GM19463 (cell line): ENCODE measurements around the gene CFAP90.

Experiments
- ATAC-seq: cut with Tn5 transposase; IDR thresholded peaks from one replicate; pipeline ENCODE4 v1.9.1; 2021; ENCODE audit warnings: mild to moderate bottlenecking, moderate library complexity; ENCODE audit not compliant: unreplicated experiment

CFAP90 gene

DNA sequence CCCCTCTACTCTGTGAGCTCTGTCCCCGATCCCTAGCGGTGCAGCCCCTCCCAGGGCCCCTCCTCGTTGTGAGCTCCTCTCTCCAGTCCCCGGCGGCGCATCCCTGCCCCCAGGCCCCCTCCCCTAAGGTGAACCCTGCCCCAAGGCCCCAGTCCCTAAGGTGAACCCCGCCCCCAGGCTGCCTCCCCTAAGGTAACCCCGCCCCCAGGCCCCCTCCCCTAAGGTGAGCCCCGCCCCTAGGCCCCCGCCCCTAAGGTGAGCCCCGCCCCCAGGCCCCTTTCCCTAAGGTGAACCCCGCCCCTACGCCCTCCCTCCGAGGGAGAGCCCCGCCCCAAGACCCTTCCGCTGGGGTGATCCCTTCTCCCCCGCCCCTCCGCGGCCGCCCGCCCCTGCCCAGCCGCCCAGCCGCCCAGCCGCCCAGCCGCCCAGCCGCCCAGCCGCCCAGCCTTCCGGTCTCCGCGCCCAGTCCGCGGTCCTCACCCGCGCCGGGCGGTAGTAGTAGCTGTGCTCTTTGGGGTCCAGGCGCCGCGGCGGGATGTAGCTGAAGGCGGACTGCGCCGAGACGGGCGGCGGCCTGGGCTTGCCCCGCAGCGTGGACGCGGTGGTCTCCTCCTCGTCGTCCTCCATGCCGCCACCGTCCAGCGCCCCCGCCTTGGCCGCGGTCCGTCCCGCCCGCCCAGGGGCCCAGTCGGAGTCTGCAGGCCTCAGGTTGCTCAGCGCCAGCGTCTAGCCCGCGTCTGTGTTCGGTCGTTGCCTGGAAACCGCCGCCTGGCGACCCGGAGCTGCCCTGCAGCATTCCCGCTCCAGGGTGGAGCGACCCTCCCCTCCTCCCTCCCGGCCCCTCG, at the start of gene CFAP90:
TSS of gene CFAP90 (minus strand) at position 739 of the 845 bp plus-strand sequence. CDS start at position 627, 112 bp downstream.
- no peak for ATAC-seq

DNA sequence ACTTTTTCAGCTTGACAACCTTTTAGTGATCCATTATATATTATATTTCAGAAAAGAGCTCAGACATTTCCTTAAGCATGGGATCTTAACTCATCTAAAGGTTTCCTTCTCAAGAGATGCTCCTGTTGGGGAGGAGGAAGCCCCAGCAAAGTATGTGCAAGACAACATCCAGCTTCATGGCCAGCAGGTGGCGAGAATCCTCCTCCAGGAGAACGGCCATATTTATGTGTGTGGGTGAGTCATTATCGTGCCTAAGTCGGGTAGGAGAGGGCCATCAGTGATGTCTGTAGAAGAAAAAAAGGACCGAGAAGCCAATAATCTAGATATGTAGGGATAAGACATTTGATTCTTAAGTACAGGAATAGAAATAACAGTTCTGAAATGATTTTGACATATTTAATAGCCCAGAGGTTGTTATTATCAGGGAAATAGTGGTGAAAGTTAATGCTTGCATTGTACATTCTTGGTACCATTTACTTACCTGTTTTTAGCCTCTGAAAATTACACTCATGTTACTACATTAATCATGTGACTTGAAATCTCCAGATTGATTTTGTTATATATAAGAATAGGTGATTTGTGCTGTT, 46.2 kb upstream of the CFAP90 start:
- peak; percentile 44 for ATAC-seq

GRCh38 chr5:7894860-7895259, 43.9 kb upstream of the CFAP90 start:
- ATAC-seq, result peak; percentile 96

DNA sequence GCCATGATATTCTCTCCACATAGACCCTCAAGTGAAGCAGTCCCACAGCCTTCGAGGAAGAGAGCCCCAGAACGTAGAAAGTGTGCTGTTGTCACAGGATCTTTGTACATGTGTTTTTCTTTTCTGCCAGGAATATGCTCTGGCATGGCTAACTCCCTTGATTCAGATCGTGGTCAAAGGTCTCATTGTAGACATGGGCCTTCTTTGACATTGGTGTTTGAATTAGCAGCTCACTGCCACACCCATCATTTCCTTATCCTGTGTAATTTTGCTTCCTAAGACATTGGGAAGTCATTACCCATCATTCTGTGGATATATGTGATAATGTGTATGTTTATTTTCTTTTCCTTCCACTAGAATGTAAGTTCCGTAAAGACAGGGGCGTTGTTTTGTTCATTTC, 43.5 kb upstream of the CFAP90 start:
- no peak for ATAC-seq

DNA sequence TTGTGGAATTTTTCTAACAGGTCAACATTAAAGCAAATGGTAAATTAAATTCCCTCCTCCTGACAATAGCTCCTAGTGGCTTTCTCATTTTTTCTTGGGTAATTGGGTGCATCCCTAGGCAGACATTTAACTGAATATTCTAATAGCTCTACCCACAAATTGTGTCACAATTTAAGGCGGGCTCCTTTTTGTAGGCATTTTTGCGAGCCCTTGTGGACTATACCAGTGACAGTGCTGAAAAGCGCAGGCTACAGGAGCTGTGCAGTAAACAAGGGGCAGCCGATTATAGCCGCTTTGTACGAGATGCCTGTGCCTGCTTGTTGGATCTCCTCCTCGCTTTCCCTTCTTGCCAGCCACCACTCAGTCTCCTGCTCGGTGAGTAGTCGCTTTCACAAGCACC, 38.0 kb upstream of the CFAP90 start:
- no peak for ATAC-seq

GRCh38 chr5:7886849-7887475, 36.0 kb upstream of the CFAP90 start:
- peak; percentile 58 for ATAC-seq

- no peak for ATAC-seq
Measured at GRCh38 chr5:7884491-7885267, 33.7 kb upstream of the CFAP90 start.

GRCh38 chr5:7882926-7883325, 32.0 kb upstream of the CFAP90 start:
- no peak for ATAC-seq

DNA sequence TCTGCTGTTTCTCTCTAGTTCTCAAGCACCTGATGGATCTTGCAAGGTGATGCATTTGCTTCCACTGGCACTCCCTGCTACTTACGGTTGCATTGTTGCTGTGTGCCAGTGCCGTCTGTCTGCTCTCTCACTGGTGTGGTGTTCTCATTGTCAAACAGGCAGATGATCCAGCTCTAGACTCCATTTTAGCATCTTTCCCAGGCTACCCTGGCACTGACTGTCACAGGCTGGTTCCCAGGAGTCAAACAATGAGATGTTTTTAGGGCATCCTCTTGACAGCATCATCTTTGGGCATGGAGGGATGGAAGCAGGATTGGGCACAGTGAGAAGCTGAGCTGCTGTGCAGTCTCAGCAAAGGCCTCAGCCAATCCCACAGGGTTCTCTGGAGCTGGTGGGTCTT, 30.9 kb upstream of the CFAP90 start:
- ATAC-seq, result no peak

GRCh38 chr5:7881091-7881490, 30.2 kb upstream of the CFAP90 start:
- no peak for ATAC-seq

- peak; percentile 93 for ATAC-seq
Measured at GRCh38 chr5:7878381-7878873, 27.5 kb upstream of the CFAP90 start.

GRCh38 chr5:7877851-7878250, 26.9 kb upstream of the CFAP90 start:
- ATAC-seq, result no peak

DNA sequence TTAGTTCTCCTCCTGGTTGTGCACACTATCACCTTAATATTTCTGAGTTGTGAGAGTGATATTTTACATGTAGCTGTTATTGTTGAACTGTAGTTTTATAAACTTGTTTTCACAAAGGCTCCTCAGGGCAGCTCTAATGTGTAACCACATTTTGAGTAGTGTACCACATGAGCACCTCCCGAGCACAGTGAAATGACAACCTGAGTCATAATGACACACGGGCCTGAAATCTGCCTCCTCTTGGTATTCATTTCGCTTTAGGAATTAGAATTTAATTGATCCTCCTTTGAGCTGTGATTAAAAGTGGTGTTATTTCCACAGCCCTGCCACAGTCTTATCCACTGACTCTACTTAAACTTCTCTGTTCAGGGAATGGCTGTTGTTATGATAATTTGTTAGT, 25.9 kb upstream of the CFAP90 start:
- no peak for ATAC-seq

- ATAC-seq, result no peak
Measured at GRCh38 chr5:7875151-7875550, 24.2 kb upstream of the CFAP90 start.

- no peak for ATAC-seq
Measured at GRCh38 chr5:7874639-7875038, 23.7 kb upstream of the CFAP90 start.

DNA sequence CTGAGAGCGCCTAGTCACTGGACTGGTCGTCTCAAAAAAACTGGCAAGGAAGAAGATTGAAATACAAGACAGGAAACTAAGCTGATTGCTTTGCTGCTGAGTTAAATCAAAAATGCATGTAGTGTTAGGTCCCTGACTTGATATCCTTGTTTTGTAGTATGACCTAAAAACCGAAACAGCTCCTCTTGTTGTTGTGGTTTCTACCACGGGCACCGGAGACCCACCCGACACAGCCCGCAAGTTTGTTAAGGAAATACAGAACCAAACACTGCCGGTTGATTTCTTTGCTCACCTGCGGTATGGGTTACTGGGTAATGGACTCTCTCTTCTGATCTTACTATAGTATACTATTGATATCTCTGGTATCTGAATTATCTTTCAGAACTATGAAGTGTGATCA, 22.3 kb upstream of the CFAP90 start:
- no peak for ATAC-seq

GRCh38 chr5:7872517-7873130, 21.7 kb upstream of the CFAP90 start:
- no peak for ATAC-seq

GRCh38 chr5:7871653-7872052, 20.7 kb upstream of the CFAP90 start:
- ATAC-seq, result peak; percentile 15

DNA sequence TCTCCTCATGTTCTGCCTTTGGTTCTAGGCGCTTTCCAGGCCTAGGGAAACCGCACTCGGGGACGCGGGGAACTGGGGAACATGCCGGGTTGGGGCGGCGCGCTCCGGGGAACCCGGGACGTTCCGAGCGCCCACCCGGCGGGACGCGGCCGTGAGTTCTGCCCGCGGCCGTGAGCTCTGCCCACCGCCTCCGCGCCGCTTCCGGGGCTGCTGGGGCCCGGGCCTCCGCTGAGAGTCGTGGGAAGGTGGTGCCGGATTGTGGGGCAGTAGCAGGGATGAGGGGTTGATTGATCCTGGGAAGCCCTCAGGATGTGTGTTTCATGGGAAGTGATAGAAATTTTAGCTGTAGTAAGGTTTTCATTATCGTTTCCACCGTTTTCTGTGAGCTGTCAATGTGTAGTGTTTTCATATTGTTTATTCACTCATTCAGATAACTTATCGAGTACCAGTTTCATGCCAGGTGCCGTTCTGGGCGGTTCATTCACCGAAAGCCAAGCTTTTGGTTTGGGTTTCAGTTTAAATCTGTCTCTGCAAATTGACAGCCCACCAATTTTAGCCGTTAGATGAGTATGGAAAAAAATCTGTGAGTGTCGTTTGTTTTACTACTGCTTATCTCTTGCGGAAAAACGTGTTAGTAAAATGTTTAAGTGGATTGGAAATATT, 18.7 kb upstream of the CFAP90 start:
- ATAC-seq, result peak; percentile 26
